Chondrocyte (in vitro differentiated cells): ENCODE measurements around the gene LSM3. TPM values are rescaled to one million over a fixed set of nuclear protein-coding genes. Genes with fewer than 3 reads are reported as not detected.

ENCODE experiments used
- DNase-seq: peaks from one replicate; pipeline ENCODE4 v3.0.0; 2021; ENCODE audit warnings: mixed read lengths, low spot score
- H3K27ac Mint-ChIP-seq: one replicate; pipeline ENCODE4 v1.8.0; 2021; ENCODE audit warnings: mild to moderate bottlenecking, moderate library complexity, mixed read lengths; ENCODE audit not compliant: unreplicated experiment
- H3K27me3 Mint-ChIP-seq: 2 replicates; pipeline ENCODE4 v1.8.0; 2021; ENCODE audit warnings: low read depth, mixed read lengths
- H3K36me3 Mint-ChIP-seq: 2 replicates; pipeline ENCODE4 v1.8.0; 2021; ENCODE audit warnings: low read depth, mixed read lengths
- H3K4me1 Mint-ChIP-seq: 2 replicates; pipeline ENCODE4 v1.8.0; 2021; ENCODE audit warnings: low read depth, mild to moderate bottlenecking, mixed read lengths
- H3K4me3 Mint-ChIP-seq: one replicate; pipeline ENCODE4 v1.8.0; 2021; ENCODE audit warnings: mild to moderate bottlenecking, moderate library complexity, mixed read lengths; ENCODE audit not compliant: unreplicated experiment
- H3K9me3 Mint-ChIP-seq: 2 replicates; pipeline ENCODE4 v1.8.0; 2021; ENCODE audit warnings: low read depth, mixed read lengths
- total RNA-seq: library from RNA; stranded (reverse); gene quantifications from 3 replicates; pipeline ENCODE4 v1.2.1, GENCODE V29; 2021
- TF ChIP-seq, protein P1 (sequence below): fragments of 200-600 bp; sonication (generic); IDR thresholded peaks from 2 replicates; pipeline ENCODE4 v1.5.0; 2021; ENCODE audit warnings: antibody characterized with exemption, mild to moderate bottlenecking, moderate library complexity

The LSM3 gene
- total RNA-seq, 1 donor from 2014 or later, result 8.1 TPM

DNA sequence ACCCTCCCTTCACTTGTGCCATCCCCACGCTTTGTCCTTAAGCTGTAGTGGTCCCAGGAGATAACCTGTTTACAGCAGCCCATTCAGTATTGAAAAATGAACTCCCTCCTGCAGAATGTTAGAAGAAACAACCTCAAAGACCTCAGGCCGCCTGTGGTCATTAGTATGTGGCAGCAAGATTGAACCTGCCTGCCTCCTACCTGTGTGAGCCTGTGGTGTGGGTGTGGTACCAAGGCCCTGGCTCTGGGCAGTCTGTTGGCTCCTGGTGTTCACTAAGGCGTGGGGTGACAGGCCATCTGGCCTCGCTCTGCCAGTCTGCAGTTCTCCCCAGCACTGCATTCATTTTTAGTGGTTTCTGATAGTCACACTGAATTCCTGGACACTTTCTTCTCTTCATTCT is 21.0 kb downstream of the LSM3 start:
- DNase-seq, result no peak
- H3K27me3 Mint-ChIP-seq, result no peaks in the 10 kb centered on the region
- TF ChIP-seq, protein P1, sequence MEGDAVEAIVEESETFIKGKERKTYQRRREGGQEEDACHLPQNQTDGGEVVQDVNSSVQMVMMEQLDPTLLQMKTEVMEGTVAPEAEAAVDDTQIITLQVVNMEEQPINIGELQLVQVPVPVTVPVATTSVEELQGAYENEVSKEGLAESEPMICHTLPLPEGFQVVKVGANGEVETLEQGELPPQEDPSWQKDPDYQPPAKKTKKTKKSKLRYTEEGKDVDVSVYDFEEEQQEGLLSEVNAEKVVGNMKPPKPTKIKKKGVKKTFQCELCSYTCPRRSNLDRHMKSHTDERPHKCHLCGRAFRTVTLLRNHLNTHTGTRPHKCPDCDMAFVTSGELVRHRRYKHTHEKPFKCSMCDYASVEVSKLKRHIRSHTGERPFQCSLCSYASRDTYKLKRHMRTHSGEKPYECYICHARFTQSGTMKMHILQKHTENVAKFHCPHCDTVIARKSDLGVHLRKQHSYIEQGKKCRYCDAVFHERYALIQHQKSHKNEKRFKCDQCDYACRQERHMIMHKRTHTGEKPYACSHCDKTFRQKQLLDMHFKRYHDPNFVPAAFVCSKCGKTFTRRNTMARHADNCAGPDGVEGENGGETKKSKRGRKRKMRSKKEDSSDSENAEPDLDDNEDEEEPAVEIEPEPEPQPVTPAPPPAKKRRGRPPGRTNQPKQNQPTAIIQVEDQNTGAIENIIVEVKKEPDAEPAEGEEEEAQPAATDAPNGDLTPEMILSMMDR, result no peak
- peaks cover 16% of the 10 kb centered on the region for H3K36me3 Mint-ChIP-seq
- no peaks in the 10 kb centered on the region for H3K9me3 Mint-ChIP-seq
- H3K4me3 Mint-ChIP-seq, result no peak overlapping the region
- H3K4me1 Mint-ChIP-seq, result peaks cover 47% of the 10 kb centered on the region
- no peak overlapping the region for H3K27ac Mint-ChIP-seq

- H3K4me3 Mint-ChIP-seq, result no peak overlapping the region
- peaks cover 50% of the 10 kb centered on the region for H3K4me1 Mint-ChIP-seq
- no peaks in the 10 kb centered on the region for H3K27me3 Mint-ChIP-seq
- H3K27ac Mint-ChIP-seq, result no peak overlapping the region
- no peaks in the 10 kb centered on the region for H3K9me3 Mint-ChIP-seq
- TF ChIP-seq, protein P1, result no peak
- DNase-seq, result no peak
- peaks cover 16% of the 10 kb centered on the region for H3K36me3 Mint-ChIP-seq
These were observed 21.7 kb downstream of the LSM3 start for GRCh38 chr3:14200276-14200675.

- H3K27me3 Mint-ChIP-seq, result no peaks in the 10 kb centered on the region
- peaks cover 16% of the 10 kb centered on the region for H3K36me3 Mint-ChIP-seq
- peaks cover 45% of the 10 kb centered on the region for H3K4me1 Mint-ChIP-seq
- no peak overlapping the region for H3K27ac Mint-ChIP-seq
- DNase-seq, result no peak
- no peaks in the 10 kb centered on the region for H3K9me3 Mint-ChIP-seq
- TF ChIP-seq, protein P1, result no peak
- H3K4me3 Mint-ChIP-seq, result no peak overlapping the region
These were observed 22.2 kb downstream of the LSM3 start for GRCh38 chr3:14200841-14201240.

- no peak for DNase-seq
- no peak overlapping the region for H3K4me3 Mint-ChIP-seq
- H3K36me3 Mint-ChIP-seq, result peaks cover 15% of the 10 kb centered on the region
- TF ChIP-seq, protein P1, result no peak
- no peak overlapping the region for H3K27ac Mint-ChIP-seq
- H3K4me1 Mint-ChIP-seq, result peaks cover 37% of the 10 kb centered on the region
- H3K27me3 Mint-ChIP-seq, result no peaks in the 10 kb centered on the region
- no peaks in the 10 kb centered on the region for H3K9me3 Mint-ChIP-seq
These were observed 23.5 kb downstream of the LSM3 start for GRCh38 chr3:14201940-14202684.

DNA sequence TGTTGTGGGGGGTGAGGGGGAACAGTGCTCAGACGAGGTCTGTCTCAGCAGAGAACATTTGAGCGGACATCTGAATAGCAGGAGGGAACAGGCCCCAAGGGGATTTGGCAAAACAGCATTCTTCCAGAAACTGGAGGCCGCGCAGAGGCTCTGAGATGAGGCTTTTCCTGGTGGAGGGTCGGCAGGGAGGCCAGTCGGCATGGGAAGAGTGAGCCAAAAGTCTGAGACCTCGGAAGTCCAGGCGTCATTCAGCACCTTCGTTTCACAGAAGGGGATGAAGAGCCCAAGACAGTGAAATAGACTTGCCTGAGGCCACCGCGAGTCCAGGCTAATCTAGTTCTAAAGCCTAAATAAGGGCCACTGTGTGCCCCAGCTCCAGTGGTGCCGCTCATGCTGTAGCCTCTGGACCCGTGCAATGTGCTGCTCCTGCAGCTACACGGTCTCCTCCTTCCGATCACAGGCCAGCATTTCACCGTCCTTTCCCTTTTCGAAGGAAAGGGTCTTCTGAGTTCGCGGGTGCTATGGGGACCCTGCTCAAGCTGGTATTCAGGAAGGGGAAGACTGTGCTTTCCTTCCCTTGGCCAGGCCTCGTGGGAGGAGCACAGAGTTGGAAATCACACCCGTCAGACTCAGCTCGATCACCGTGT is 24.4 kb downstream of the LSM3 start:
- TF ChIP-seq, protein P1, result no peak
- peaks cover 36% of the 10 kb centered on the region for H3K4me1 Mint-ChIP-seq
- H3K9me3 Mint-ChIP-seq, result no peaks in the 10 kb centered on the region
- H3K4me3 Mint-ChIP-seq, result no peak overlapping the region
- H3K36me3 Mint-ChIP-seq, result peaks cover 10% of the 10 kb centered on the region
- no peaks in the 10 kb centered on the region for H3K27me3 Mint-ChIP-seq
- no peak for DNase-seq
- H3K27ac Mint-ChIP-seq, result no peak overlapping the region
